ENCODE data around the gene DHDDS.

DHDDS gene

GRCh38 chr1:26438041-26438440 is 5.9 kb downstream of the DHDDS start:
- no peaks in the 10 kb centered on the region for H3K27me3 ChIP-seq (ENCODE audit: insufficient read depth, low read length)

DNA sequence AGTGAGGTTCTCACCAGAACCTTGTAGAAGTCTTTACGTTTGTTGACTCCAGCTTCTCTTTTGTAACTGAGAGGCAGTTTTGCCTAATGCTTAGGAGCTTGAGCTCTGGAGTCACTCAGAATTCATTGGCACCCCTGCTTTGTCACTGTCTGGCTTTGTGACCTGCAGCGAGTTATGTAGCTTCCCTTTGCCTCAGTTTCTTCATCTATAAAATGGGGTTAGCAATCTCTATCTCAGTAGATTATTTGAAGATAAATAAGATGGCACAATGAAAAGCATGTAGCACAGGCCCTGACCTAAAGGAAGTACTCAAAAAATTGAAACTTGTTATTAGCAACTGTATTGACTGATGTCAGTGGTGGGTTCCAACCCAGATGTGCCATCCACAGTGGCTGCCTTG is 8.1 kb downstream of the DHDDS start:
- Histone ChIP-seq H3K4me1 (ENCODE audit: insufficient read depth, low read length) (no peaks in the 10 kb centered on the region), H3K27me3 (ENCODE audit: insufficient read depth, low read length) (no peaks in the 10 kb centered on the region), H3K9me3 (ENCODE audit: low read length) (no peaks in the 10 kb centered on the region), H3K4me3 (ENCODE audit: low read length) (no peak overlapping the region), H2AFZ (ENCODE audit: low read depth, low read length) (no peak overlapping the region), H3K36me3 (ENCODE audit: insufficient read depth, low read length) (peaks cover 71% of the 10 kb centered on the region)

More at GRCh38 chr1:26438041-26438440, 5.9 kb downstream of the DHDDS start:
- H2AFZ ChIP-seq (ENCODE audit: low read depth, low read length): no peak overlapping the region
- H3K9me3 ChIP-seq (ENCODE audit: low read length): no peaks in the 10 kb centered on the region
- H3K4me3 ChIP-seq (ENCODE audit: low read length): no peak overlapping the region
- peaks cover 61% of the 10 kb centered on the region for H3K36me3 ChIP-seq (ENCODE audit: insufficient read depth, low read length)
- peaks cover 5% of the 10 kb centered on the region for H3K4me1 ChIP-seq (ENCODE audit: insufficient read depth, low read length)

GRCh38 chr1:26449868-26450267 is 17.7 kb downstream of the DHDDS start:
- H3K27me3 ChIP-seq (ENCODE audit: insufficient read depth, low read length): no peaks in the 10 kb centered on the region
- H3K36me3 ChIP-seq (ENCODE audit: insufficient read depth, low read length): peaks cover 61% of the 10 kb centered on the region
- H3K9me3 ChIP-seq (ENCODE audit: low read length): no peaks in the 10 kb centered on the region
- no peak overlapping the region for H3K4me3 ChIP-seq (ENCODE audit: low read length)
- H3K4me1 ChIP-seq (ENCODE audit: insufficient read depth, low read length): no peaks in the 10 kb centered on the region
- H2AFZ ChIP-seq (ENCODE audit: low read depth, low read length): no peak overlapping the region

DNA sequence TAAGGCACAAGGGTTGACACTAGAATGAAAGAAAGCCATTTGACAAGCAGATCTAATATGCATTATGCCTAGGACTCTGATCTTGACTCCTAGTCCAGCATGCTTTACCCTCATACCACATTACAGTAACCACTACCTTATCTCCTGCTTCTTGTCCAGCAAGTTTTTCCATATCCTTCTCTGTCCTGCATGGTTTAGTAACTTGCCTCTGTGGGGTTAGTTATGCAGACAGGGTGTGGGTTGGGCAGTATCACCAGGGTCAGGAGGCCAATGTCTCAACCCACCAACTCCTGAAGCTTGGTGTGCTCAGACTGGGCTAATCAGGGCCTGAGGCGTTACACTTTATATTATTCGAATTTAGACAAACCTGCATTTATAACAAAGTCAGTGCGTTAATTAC is 18.8 kb downstream of the DHDDS start:
- Histone ChIP-seq H3K36me3 (ENCODE audit: insufficient read depth, low read length) (peaks cover 59% of the 10 kb centered on the region), H3K4me1 (ENCODE audit: insufficient read depth, low read length) (no peaks in the 10 kb centered on the region), H2AFZ (ENCODE audit: low read depth, low read length) (no peak overlapping the region), H3K4me3 (ENCODE audit: low read length) (no peak overlapping the region), H3K27me3 (ENCODE audit: insufficient read depth, low read length) (no peaks in the 10 kb centered on the region), H3K9me3 (ENCODE audit: low read length) (no peaks in the 10 kb centered on the region)

GRCh38 chr1:26452459-26453183 is 20.5 kb downstream of the DHDDS start:
- Histone ChIP-seq H3K9me3 (ENCODE audit: low read length) (no peaks in the 10 kb centered on the region), H2AFZ (ENCODE audit: low read depth, low read length) (no peak overlapping the region), H3K4me1 (ENCODE audit: insufficient read depth, low read length) (no peaks in the 10 kb centered on the region), H3K36me3 (ENCODE audit: insufficient read depth, low read length) (peaks cover 46% of the 10 kb centered on the region), H3K4me3 (ENCODE audit: low read length) (no peak overlapping the region), H3K27me3 (ENCODE audit: insufficient read depth, low read length) (no peaks in the 10 kb centered on the region)

DNA sequence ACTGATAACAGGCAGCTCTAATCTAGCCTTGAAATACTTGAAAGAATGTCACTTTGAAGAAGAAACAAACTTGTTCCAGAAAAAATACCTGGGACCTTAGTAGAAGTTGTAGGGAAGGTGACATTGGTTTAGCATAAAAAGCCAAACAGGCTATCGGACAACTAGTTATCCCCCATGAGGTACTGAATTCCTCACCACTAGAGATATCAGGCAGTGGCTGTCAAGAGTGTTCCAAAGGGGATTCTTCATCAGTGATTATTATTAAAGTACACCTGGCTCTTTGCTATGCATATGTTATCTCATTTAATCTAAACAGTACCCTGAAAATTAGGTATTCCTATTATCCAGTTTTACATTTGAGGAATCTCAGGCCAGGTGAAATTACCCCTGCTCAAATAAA is 27.0 kb downstream of the DHDDS start:
- no peaks in the 10 kb centered on the region for H3K27me3 ChIP-seq (ENCODE audit: insufficient read depth, low read length)
- H2AFZ ChIP-seq (ENCODE audit: low read depth, low read length): no peak overlapping the region
- peaks cover 43% of the 10 kb centered on the region for H3K36me3 ChIP-seq (ENCODE audit: insufficient read depth, low read length)
- H3K4me1 ChIP-seq (ENCODE audit: insufficient read depth, low read length): no peaks in the 10 kb centered on the region
- H3K9me3 ChIP-seq (ENCODE audit: low read length): no peaks in the 10 kb centered on the region
- H3K4me3 ChIP-seq (ENCODE audit: low read length): no peak overlapping the region

DNA sequence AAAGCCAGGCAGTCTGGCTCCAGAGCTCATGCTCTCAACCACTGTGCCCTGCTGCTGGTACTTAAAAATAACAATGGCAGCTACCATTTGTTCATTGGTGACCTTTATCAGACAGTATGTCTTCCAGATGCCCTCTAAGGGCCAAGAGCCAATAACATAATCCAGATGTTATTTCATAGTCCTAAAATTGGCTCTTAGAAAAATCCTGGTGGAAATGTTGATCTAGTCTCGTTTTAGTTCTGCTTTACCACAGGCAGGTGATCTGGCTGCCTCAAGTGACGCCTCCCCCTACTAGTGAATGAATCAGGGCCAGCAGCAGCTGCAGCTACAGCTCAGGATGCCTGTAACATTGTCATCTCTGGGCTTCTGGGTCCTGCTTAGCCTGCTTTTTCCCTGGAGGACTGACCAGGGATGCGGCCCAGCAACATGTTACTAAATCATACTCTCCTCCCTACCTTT is 27.5 kb downstream of the DHDDS start:
- H3K4me3 ChIP-seq (ENCODE audit: low read length): no peak overlapping the region
- H3K27me3 ChIP-seq (ENCODE audit: insufficient read depth, low read length): no peaks in the 10 kb centered on the region
- no peak overlapping the region for H2AFZ ChIP-seq (ENCODE audit: low read depth, low read length)
- no peaks in the 10 kb centered on the region for H3K9me3 ChIP-seq (ENCODE audit: low read length)
- peaks cover 45% of the 10 kb centered on the region for H3K36me3 ChIP-seq (ENCODE audit: insufficient read depth, low read length)
- H3K4me1 ChIP-seq (ENCODE audit: insufficient read depth, low read length): no peaks in the 10 kb centered on the region

DNA sequence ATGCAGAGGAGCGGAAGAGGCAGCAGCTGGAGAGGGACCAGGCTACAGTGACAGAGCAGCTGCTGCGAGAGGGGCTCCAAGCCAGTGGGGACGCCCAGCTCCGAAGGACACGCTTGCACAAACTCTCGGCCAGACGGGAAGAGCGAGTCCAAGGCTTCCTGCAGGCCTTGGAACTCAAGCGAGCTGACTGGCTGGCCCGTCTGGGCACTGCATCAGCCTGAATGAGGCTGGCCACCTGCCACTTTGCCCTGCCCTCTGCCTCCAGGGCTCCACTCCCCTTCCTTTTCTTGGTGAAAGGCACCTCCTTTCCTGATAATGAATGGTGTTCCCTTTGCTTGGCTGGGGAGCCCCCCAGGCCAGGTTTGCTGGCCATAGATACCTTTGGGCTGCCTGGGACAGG is 36.8 kb downstream of the DHDDS start:
- Histone ChIP-seq H3K4me1 (ENCODE audit: insufficient read depth, low read length) (peaks cover 18% of the 10 kb centered on the region), H2AFZ (ENCODE audit: low read depth, low read length) (no peak overlapping the region), H3K27me3 (ENCODE audit: insufficient read depth, low read length) (no peaks in the 10 kb centered on the region), H3K9me3 (ENCODE audit: low read length) (no peaks in the 10 kb centered on the region), H3K36me3 (ENCODE audit: insufficient read depth, low read length) (peaks cover 58% of the 10 kb centered on the region), H3K4me3 (ENCODE audit: low read length) (no peak overlapping the region)

DNA sequence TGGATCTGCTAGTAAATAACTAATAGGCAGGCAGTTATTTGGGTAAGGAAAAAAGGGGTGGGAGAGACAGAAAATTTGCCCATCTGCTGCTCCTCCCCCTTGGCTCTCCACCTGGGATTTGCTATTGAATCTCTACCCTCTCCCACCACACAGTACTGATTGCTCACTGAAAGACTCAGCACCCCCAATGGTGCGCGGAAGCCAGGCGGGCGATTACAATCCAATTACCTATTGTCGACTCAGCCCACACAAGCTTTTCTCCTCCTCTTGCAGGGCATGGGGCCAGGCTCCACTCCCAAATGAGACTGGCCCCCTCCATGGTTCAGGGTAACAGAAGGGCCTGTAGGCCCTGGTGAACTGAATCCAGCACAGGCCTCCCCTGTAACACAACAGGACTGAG is 37.4 kb downstream of the DHDDS start:
- peaks cover 24% of the 10 kb centered on the region for H3K4me1 ChIP-seq (ENCODE audit: insufficient read depth, low read length)
- no peaks in the 10 kb centered on the region for H3K27me3 ChIP-seq (ENCODE audit: insufficient read depth, low read length)
- peaks cover 63% of the 10 kb centered on the region for H3K36me3 ChIP-seq (ENCODE audit: insufficient read depth, low read length)
- no peak overlapping the region for H3K4me3 ChIP-seq (ENCODE audit: low read length)
- H2AFZ ChIP-seq (ENCODE audit: low read depth, low read length): no peak overlapping the region
- no peaks in the 10 kb centered on the region for H3K9me3 ChIP-seq (ENCODE audit: low read length)

DNA sequence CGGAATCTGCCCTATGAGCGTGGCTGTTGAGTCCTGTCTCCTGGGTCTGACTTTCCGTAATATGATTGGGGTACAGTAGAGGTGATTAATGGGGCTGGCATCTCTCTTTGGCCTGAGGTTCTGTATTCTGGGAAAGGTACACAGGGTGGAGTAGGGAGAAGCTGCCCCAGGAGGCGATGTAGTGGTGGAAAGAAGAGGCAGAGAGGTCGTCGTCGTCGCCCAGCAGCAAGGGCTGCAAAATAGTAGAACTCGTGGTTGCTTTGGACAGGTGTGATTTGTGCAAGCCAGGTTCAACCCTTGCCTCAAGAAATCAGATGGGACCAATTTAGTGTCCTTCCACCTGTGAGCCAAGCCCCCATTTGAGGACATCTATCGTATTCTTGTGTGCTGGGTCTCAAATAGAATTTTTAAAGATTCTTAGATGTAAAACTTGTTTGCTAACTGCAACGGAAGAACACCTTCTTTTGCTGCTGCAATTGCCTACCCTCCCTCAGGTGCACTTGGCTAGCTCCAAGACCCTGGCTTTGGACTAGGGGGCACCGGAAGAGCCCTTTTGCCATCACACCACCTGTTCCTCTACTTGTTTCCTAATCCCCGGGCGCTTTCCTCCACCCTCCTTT is 38.9 kb downstream of the DHDDS start:
- H3K36me3 ChIP-seq (ENCODE audit: insufficient read depth, low read length): peaks cover 55% of the 10 kb centered on the region
- no peak overlapping the region for H2AFZ ChIP-seq (ENCODE audit: low read depth, low read length)
- no peaks in the 10 kb centered on the region for H3K9me3 ChIP-seq (ENCODE audit: low read length)
- H3K4me1 ChIP-seq (ENCODE audit: insufficient read depth, low read length): peaks cover 28% of the 10 kb centered on the region
- no peaks in the 10 kb centered on the region for H3K27me3 ChIP-seq (ENCODE audit: insufficient read depth, low read length)
- peak overlapping the region; percentile 73 for H3K4me3 ChIP-seq (ENCODE audit: low read length)

DNA sequence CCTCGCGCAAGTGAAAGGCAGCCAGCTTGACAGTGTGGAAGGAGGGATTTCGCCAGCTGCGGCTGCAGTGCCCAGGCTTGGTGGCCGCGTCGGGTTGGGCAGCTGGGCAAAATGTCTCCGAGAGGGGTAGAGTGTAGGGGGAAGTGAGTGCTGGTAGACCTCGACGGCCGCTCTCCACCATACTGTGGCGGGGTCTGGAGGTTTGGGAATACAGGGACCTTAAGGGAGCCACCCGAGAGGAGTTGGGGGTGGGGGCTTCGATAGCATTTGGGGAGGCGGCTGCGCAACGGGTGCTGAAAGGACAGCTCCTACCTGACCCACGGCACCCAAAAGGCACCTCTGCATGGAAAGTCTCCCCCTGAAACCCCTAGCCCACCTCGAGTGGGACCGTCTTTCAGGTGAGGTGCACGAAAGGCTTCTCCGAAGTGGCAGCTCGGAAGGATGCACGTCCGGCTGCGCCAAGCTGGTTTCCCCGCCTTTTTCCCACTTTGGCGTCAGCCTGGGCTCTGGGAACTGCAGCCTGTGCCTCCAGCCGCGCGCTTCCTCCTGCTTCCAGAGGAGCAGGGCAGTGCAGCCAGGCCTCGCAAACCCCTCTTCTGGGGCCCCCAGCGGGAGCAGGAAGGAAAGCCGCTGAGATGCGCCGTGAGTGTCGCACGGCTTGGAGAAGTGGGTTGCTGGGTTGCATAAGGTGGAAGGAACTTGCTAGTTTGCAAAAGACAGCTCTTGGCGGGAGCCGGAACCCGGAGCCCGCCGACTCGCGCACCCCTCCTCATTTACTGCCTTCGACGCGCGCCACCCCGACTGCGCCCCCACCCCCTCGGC is 39.6 kb downstream of the DHDDS start:
- H3K27me3 ChIP-seq (ENCODE audit: insufficient read depth, low read length): no peaks in the 10 kb centered on the region
- H3K4me3 ChIP-seq (ENCODE audit: low read length): peak overlapping the region; percentile 73
- H3K9me3 ChIP-seq (ENCODE audit: low read length): no peaks in the 10 kb centered on the region
- peaks cover 55% of the 10 kb centered on the region for H3K36me3 ChIP-seq (ENCODE audit: insufficient read depth, low read length)
- H2AFZ ChIP-seq (ENCODE audit: low read depth, low read length): peak overlapping the region; percentile 12
- peaks cover 28% of the 10 kb centered on the region for H3K4me1 ChIP-seq (ENCODE audit: insufficient read depth, low read length)

DNA sequence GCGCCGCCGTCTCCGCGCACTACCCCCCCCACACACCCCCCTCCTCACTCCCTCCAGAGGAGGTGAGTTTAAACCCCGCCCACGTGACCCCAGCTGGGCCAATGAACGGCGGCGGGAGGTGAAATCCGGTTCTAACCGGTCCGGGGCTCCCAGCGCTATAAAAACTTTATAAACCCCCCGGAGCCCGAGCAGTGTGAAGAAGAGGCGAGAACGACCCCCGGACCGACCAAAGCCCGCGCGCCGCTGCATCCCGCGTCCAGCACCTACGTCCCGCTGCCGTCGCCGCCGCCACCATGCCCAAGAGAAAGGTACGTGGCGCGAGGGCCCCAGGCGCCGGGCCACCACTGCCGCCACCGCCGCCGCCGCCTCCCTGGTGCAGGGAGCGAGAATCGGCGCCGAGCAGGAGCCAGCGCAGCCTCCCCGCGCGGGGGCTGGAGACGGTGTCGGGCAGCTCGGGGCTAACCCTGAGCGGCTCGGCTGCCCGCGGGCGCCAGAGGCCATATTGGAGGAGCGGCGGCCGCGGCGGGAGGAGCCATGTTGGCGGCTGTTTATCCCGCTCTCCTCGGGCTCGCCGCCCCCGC is 40.3 kb downstream of the DHDDS start, which contains the start of gene HMGN2:
Gene HMGN2 (plus strand): TSS at position 121 of the 581 bp plus-strand sequence. CDS start 173 bp downstream, at position 294.
- H3K4me1 ChIP-seq (ENCODE audit: insufficient read depth, low read length): peaks cover 28% of the 10 kb centered on the region
- H3K9me3 ChIP-seq (ENCODE audit: low read length): no peaks in the 10 kb centered on the region
- H3K36me3 ChIP-seq (ENCODE audit: insufficient read depth, low read length): peaks cover 55% of the 10 kb centered on the region
- peak within 1 kb of the TSS; percentile 73 for H3K4me3 ChIP-seq (ENCODE audit: low read length)
- no peaks in the 10 kb centered on the region for H3K27me3 ChIP-seq (ENCODE audit: insufficient read depth, low read length)
- H2AFZ ChIP-seq (ENCODE audit: low read depth, low read length): peak within 1 kb of the TSS; percentile 12

Data from neuron (in vitro differentiated cells).